GM18858 (cell line): ENCODE measurements around the gene LIN28A.

ENCODE experiments used
- ATAC-seq: cut with Tn5 transposase; IDR thresholded peaks from one replicate; pipeline ENCODE4 v1.9.1; 2021; ENCODE audit not compliant: unreplicated experiment

The LIN28A gene

GRCh38 chr1:26431979-26432695, 21.5 kb downstream of the LIN28A start, which contains the start of gene DHDDS:
TSS of gene DHDDS (plus strand) at chr1:26432321. CDS start at chr1:26432946, 625 bp downstream.
- ATAC-seq = peak; percentile 81

GRCh38 chr1:26432793-26433192, 22.2 kb downstream of the LIN28A start:
- ATAC-seq = no peak

- ATAC-seq = no peak
Observed at GRCh38 chr1:26434161-26434752, 23.6 kb downstream of the LIN28A start.

- ATAC-seq = no peak
Observed at GRCh38 chr1:26438041-26438440, 27.4 kb downstream of the LIN28A start.

GRCh38 chr1:26440259-26440658, 29.6 kb downstream of the LIN28A start:
- no peak for ATAC-seq

GRCh38 chr1:26449868-26450267, 39.3 kb downstream of the LIN28A start:
- ATAC-seq = no peak

- ATAC-seq = no peak
Observed at GRCh38 chr1:26450908-26451307, 40.3 kb downstream of the LIN28A start.

- ATAC-seq = no peak
Observed at GRCh38 chr1:26452459-26453183, 42.0 kb downstream of the LIN28A start.

- no peak for ATAC-seq
Observed at GRCh38 chr1:26459148-26459547, 48.5 kb downstream of the LIN28A start.

- ATAC-seq = no peak
Observed at GRCh38 chr1:26459573-26460031, 49.0 kb downstream of the LIN28A start.

- no peak for ATAC-seq
Observed at GRCh38 chr1:26468911-26469310, 58.3 kb downstream of the LIN28A start.

GRCh38 chr1:26469558-26469957, 58.9 kb downstream of the LIN28A start:
- ATAC-seq = no peak

GRCh38 chr1:26470878-26471497, 60.4 kb downstream of the LIN28A start:
- no peak for ATAC-seq

- ATAC-seq = peak; percentile 10
Observed at GRCh38 chr1:26471498-26472319, 61.1 kb downstream of the LIN28A start.

- ATAC-seq = peak; percentile 28
Observed at GRCh38 chr1:26472320-26472900, 61.8 kb downstream of the LIN28A start, which contains the start of gene HMGN2. TSS of gene HMGN2 (plus strand) at chr1:26472440. CDS start at chr1:26472613, 173 bp downstream.

- ATAC-seq = peak; percentile 49
Observed at GRCh38 chr1:26472901-26473845, 62.6 kb downstream of the LIN28A start.

- ATAC-seq = no peak
Observed at GRCh38 chr1:26474818-26475217, 64.2 kb downstream of the LIN28A start.

GRCh38 chr1:26475989-26476388, 65.4 kb downstream of the LIN28A start:
- no peak for ATAC-seq

GRCh38 chr1:26476958-26477357, 66.3 kb downstream of the LIN28A start:
- ATAC-seq = no peak
